Ovary (tissue), 9 donors: Measurements from ENCODE around the gene MYOZ2. TPM values are rescaled to one million over a fixed set of nuclear protein-coding genes. Genes with fewer than 3 reads are reported as not detected.
A peak's percentile ranks its signal among the peaks of the same experiment; 100 is the strongest.

Source experiments
- DNase-seq, 5 donors: peaks; one replicate each; pipeline ENCODE4 v3.0.0-alpha.2; 2019 to 2020
- H3K27ac ChIP-seq, 2 donors: fragments of 200-600 bp; one replicate each; pipeline versions ENCODE4 v1.5.1 to v1.8.0; 2019 to 2022
- H3K27me3 ChIP-seq: fragments of 200-600 bp; one replicate; pipeline ENCODE4 v1.8.0; 2022
- H3K36me3 ChIP-seq: fragments of 200-600 bp; sonication (generic); one replicate; pipeline ENCODE4 v1.5.1; 2019
- H3K4me1 ChIP-seq: one replicate; pipeline ENCODE4 v1.8.1; 2013; ENCODE audit warnings: mild to moderate bottlenecking, moderate library complexity; ENCODE audit not compliant: insufficient read depth
- H3K4me3 ChIP-seq: fragments of 200-600 bp; sonication (generic); one replicate; pipeline ENCODE4 v1.5.1; 2017
- H3K9me3 ChIP-seq, 2 donors: fragments of 200-600 bp in 1 of 2; sonication (generic) in 1 of 2; one replicate each; pipeline versions ENCODE4 v1.5.1 to v1.8.1; 2013 to 2019; ENCODE audit warnings: mild to moderate bottlenecking in 1 of 2, moderate library complexity in 1 of 2
- CTCF ChIP-seq, 3 donors: fragments of 450-650 bp in 2 of 3; fragments of 200-600 bp in 1 of 3; IDR thresholded peaks; one replicate each; pipeline versions ENCODE4 v1.5.1 to v1.8.0; 2016 to 2022; ENCODE audit warnings: antibody characterized with exemption in 3 of 3, mild to moderate bottlenecking in 1 of 3
- EP300 ChIP-seq: sonication (generic); formaldehyde crosslinking; IDR thresholded peaks from one replicate; pipeline ENCODE4 v1.6.1; 2017; ENCODE audit warnings: antibody characterized with exemption
- POLR2A ChIP-seq: fragments of 450-650 bp; IDR thresholded peaks from one replicate; pipeline ENCODE4 v1.6.1; 2017; ENCODE audit warnings: antibody characterized with exemption, mild to moderate bottlenecking, moderate library complexity
- WGBS, 3 donors: extraction: QIAGEN DNeasy Blood & Tissue Kit in 1 of 3; methylation state at CpG; one replicate each; pipeline versions ENCODE4 v1.1.5 to v1.1.7; 2013 to 2017; 5-methylcytosine and 5-hydroxymethylcytosine counted together
- intact Hi-C, 4 donors: fragments of 100-400 bp; cut with DNase I; formaldehyde crosslinking; loops; one replicate each; pipeline versions ENCODE4 v1.11.0 to v1.15.1; 2022 to 2023
- polyA plus RNA-seq, 2 donors: library from polyadenylated mRNA; stranded (reverse); fragments of 200-250 nt in 1 of 2; fragments of 350-450 nt in 1 of 2; fragmentation: Illumina TruSeq in 1 of 2; extraction: RNeasy Lipid Tissue Mini Kit (QIAGEN cat#74804) in 1 of 2; gene quantifications; one replicate each; pipeline ENCODE4 v1.2.3, GENCODE V29; 2013 to 2014
- total RNA-seq, 7 donors: library from RNA; depleted of rRNA in 2 of 7; stranded (reverse); fragments of >200 nt in 2 of 7; fragmentation: NEBNext Ultra II Directional in 3 of 7; extraction: Animal tissue kit (Norgen Biotek cat#: 25700) in 3 of 7; gene quantifications; one replicate each; pipeline versions ENCODE4 v1.1.0 to v1.2.4, GENCODE V29; 2016 to 2023
- donor health status: DM: no; HTN: no; CAD: no; lungs with moderate emphysema.
- donor health status: DM: no; HTN: no; CAD: no.
- donor health status: Bipolar disorder and iron deficiency.
- donor health status: DM: yes; HTN: yes; CAD: no.
- donor health status: DM: no; HTN: no; CAD: no.
- donor health status: DM: yes; HTN: yes; CAD: no.

Gene MYOZ2
- total and polyA plus RNA-seq, 9 donors, result 0.34 to 1.1 (median 0.55) TPM

GRCh38 chr4:119212964-119213606 is 77.5 kb downstream of the MYOZ2 start:
- no peaks in the 10 kb centered on the region for H3K4me1 ChIP-seq
- H3K4me3 ChIP-seq, result peak overlapping the region; percentile 90
- DNase-seq, result peak; percentile 73 to 86 (median 84)
- no peaks in the 10 kb centered on the region for H3K27me3 ChIP-seq
- H3K36me3 ChIP-seq, result no peaks in the 10 kb centered on the region
- H3K27ac ChIP-seq, result peak overlapping the region; percentile 90 to 92
- H3K9me3 ChIP-seq, result no peaks in the 10 kb centered on the region
- no peak for TF ChIP-seq EP300
- TF ChIP-seq CTCF (IDR thresholded peaks at IDR 0.05), result peak in 1 of 3 donors; percentile 8
- WGBS, 3 donors, result 0 to 1% (median 0%) methylated on average over 18 to 24 of the region's 24 CpGs
- intact Hi-C loops, result loop anchor here in 2 of 4 donors (10.0 kb wide), 5 partner anchors 72 to 228 kb away; no protein-coding TSS in a partner anchor

- intact Hi-C loops, result loop anchor here in 2 of 4 donors (10.0 kb wide), 5 partner anchors 67 to 233 kb away; no protein-coding TSS in a partner anchor
- 88 to 97% (median 96%) methylated on average over 1 of the region's 1 CpG for WGBS, 3 donors
- H3K27ac ChIP-seq, result no peak overlapping the region
- no peaks in the 10 kb centered on the region for H3K27me3 ChIP-seq
- no peak for DNase-seq
- TF ChIP-seq EP300 (no peak), CTCF (IDR thresholded peaks at IDR 0.05) (no peak), POLR2A (no peak)
- no peaks in the 10 kb centered on the region for H3K4me1 ChIP-seq
- H3K4me3 ChIP-seq, result no peak overlapping the region
- no peaks in the 10 kb centered on the region for H3K9me3 ChIP-seq
- no peaks in the 10 kb centered on the region for H3K36me3 ChIP-seq
These were observed 82.5 kb downstream of the MYOZ2 start for GRCh38 chr4:119218093-119218492.

GRCh38 chr4:119221412-119221811 is 85.8 kb downstream of the MYOZ2 start:
- 82 to 95% (median 83%) methylated on average over 4 of the region's 4 CpGs for WGBS, 3 donors

GRCh38 chr4:119227690-119228089 is 92.1 kb downstream of the MYOZ2 start:
- no peaks in the 10 kb centered on the region for H3K36me3 ChIP-seq
- intact Hi-C loops, result no loop called here

More at GRCh38 chr4:119221412-119221811, 85.8 kb downstream of the MYOZ2 start:
- no peak overlapping the region for H3K4me3 ChIP-seq
- H3K4me1 ChIP-seq, result no peaks in the 10 kb centered on the region
- no peak for TF ChIP-seq POLR2A
- TF ChIP-seq CTCF (IDR thresholded peaks at IDR 0.05), result no peak
- TF ChIP-seq EP300, result no peak
- intact Hi-C loops, result no loop called here
- no peaks in the 10 kb centered on the region for H3K9me3 ChIP-seq
- no peaks in the 10 kb centered on the region for H3K36me3 ChIP-seq
- H3K27me3 ChIP-seq, result no peaks in the 10 kb centered on the region
- no peak overlapping the region for H3K27ac ChIP-seq
- DNase-seq, result no peak

More at GRCh38 chr4:119227690-119228089, 92.1 kb downstream of the MYOZ2 start:
- H3K4me3 ChIP-seq, result no peak overlapping the region
- no peaks in the 10 kb centered on the region for H3K27me3 ChIP-seq
- H3K9me3 ChIP-seq, result no peaks in the 10 kb centered on the region
- no peaks in the 10 kb centered on the region for H3K4me1 ChIP-seq
- DNase-seq, result no peak
- TF ChIP-seq POLR2A (no peak), EP300 (no peak), CTCF (IDR thresholded peaks at IDR 0.05) (no peak)
- H3K27ac ChIP-seq, result no peak overlapping the region
